HG03139 (cell line): ENCODE data around the gene COA5.

Experiments
- ATAC-seq: cut with Tn5 transposase; IDR thresholded peaks from one replicate; pipeline ENCODE4 v1.9.1; 2021; ENCODE audit not compliant: unreplicated experiment

COA5 gene

DNA sequence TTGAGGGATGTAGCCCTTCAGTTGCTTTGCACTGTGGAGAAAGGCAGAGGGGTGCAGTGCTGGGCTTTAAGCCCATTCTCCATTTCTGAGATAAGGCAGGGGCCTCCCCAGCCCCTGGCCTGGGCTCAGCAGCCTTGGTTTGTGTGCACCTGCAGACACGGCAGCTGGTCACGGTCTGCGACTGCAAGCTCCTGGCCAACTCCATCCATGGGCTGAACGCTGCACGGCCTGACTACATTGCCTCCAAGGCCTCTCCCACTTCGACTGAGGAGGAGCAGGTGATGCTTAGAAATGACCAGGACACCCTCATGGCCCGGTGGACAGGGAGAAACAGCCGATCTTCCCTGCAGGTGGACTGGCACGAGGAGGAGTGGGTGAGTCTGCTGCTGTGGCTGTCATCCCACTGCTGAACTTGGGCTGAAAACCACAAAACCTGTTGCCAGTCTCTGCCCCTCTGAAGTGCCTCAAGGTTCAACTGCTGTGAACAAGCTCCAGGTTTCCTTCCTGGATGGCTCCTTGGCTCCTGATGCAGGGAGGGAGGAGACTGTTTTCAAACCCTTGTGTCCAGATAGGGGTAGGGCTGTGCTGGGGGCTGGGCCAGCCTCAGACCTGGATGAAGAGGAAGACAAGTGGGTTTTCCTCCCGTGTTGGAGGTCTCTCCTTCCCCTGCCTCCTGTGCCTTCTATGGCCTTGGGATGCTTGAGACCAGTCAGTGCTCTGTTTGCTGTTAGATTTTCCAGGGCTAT, 54.0 kb downstream of the COA5 start:
- no peak for ATAC-seq

DNA sequence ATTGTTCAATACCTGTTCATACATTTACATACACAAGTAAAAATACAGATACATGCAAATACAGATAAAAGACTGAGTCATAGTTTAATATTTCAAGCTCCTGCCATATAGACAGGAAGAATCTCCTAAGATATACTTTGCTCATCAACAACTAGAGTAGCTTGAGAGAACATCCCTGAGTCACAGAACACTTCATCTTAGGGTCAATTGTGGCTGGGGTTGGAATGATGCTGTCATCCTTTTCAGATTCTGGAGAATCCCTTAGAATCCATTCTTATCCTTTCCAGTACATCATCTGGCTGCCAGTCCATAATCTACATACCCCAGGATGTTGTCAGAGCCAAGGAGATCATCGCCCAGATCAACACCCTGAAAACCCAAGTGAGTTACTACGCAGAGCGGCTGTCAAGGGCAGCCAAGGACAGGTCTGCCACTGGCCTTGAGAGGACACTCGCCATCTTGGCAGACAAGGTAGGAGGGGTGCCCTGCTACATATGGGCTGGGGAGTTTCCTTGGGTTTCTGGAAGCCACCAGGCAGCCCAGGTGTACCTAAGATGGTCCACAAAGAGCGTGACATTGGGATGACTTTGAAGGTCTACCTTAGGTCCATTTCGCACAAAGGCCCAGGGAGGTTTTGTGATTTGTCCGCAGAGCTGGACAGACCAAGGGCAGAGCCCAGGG, 55.7 kb downstream of the COA5 start:
- no peak for ATAC-seq

DNA sequence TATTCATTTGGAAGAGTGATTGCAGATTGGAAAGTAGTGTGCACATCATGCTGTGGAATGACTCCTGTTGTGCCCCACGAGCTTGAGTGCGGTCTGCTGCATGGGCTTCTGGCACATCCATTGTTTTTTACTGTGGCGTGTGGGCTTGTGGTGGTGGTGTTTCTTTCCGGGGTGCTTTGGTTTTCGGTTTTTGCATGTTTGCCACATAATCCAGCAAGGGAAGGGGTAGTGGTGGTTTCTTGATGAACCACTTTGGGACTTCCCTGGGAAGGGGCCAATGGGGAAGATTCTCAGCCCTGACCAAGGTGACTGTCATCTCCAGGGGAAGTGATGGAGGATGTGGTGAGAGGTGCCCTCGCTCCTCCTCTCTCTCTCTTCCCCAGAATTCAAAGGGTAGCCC, 57.0 kb downstream of the COA5 start:
- ATAC-seq = no peak

DNA sequence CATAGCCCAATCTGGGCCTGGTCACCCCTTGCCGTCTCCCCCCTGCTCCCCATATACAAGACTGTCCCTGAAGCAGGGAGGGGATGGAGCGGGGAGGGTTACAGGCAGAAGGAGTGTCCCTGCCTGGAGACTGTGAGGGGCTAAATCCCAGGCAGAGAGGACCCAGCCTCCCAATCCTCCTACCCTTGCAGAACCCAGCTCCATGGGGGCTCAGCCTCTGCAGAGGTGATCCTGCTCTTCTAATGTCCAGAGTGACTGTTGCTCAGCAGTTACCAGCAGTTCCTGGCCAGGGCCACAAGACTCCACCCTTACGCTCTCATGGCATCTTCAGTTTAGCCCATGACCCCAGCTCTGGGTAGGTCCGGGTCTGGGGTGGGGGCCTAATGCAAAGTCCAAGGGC, 58.1 kb downstream of the COA5 start:
- ATAC-seq = no peak
